Keratinocyte (primary cell): Measurements from ENCODE around the gene HP1BP3. TPM values are rescaled to one million over a fixed set of nuclear protein-coding genes. Genes with fewer than 3 reads are reported as not detected.

Experiments
- DNase-seq: peaks from one replicate; pipeline ENCODE4 v3.0.0-alpha.2; 2011; ENCODE audit warnings: low read depth, missing footprints, low spot score
- FAIRE-seq: peaks from 2 replicates; lab custom pipeline; 2011; peaks lifted over from hg19 to GRCh38; lab: Jason Lieb, UNC
- H2AFZ ChIP-seq: 2 replicates; pipeline ENCODE4 v1.6.0; 2012; ENCODE audit warnings: low read length, control low read depth, inconsistent platforms; ENCODE audit not compliant: control insufficient read depth
- H3K27ac ChIP-seq: 2 replicates; pipeline ENCODE4 v1.5.1; 2011; ENCODE audit warnings: low read length; ENCODE audit not compliant: control insufficient read depth, insufficient read depth
- H3K27me3 ChIP-seq: 3 replicates; pipeline ENCODE4 v1.6.0; 2011; ENCODE audit warnings: low read length; ENCODE audit not compliant: control insufficient read depth, insufficient read depth; ENCODE audit errors: extremely low read depth
- H3K36me3 ChIP-seq, 2 experiments: 2 replicates in 1 of 2; 3 replicates in 1 of 2; pipeline ENCODE4 v1.5.1; 2011; ENCODE audit warnings: low read length in 2 of 2, mild to moderate bottlenecking in 1 of 2; ENCODE audit not compliant: control insufficient read depth in 2 of 2, insufficient read depth in 2 of 2; ENCODE audit errors: extremely low read depth in 1 of 2
- H3K4me1 ChIP-seq: 3 replicates; pipeline ENCODE4 v1.5.1; 2011; ENCODE audit warnings: low read length; ENCODE audit not compliant: control insufficient read depth, insufficient read depth; ENCODE audit errors: extremely low read depth
- H3K4me2 ChIP-seq: 3 replicates; pipeline ENCODE4 v1.6.0; 2011; ENCODE audit warnings: low read depth, low read length; ENCODE audit not compliant: control insufficient read depth, insufficient read depth; ENCODE audit errors: extremely low read depth
- H3K4me3 ChIP-seq, 3 experiments: fragments of 200-600 bp in 1 of 3; sonication (generic) in 1 of 3; 2 replicates in 2 of 3; 3 replicates in 1 of 3; pipeline ENCODE4 v1.5.1; 2011 to 2016; ENCODE audit warnings: low read length in 3 of 3, mild to moderate bottlenecking in 3 of 3, control low read depth in 2 of 3, inconsistent platforms in 1 of 3, low read depth in 1 of 3, mixed read lengths in 1 of 3, mixed run types in 1 of 3, moderate library complexity in 1 of 3; ENCODE audit not compliant: control insufficient read depth in 2 of 3, insufficient read depth in 2 of 3; ENCODE audit errors: extremely low read depth in 1 of 3
- H3K79me2 ChIP-seq: 2 replicates; pipeline ENCODE4 v1.6.0; 2012; ENCODE audit warnings: low read length; ENCODE audit not compliant: control insufficient read depth, insufficient read depth
- H3K9ac ChIP-seq: 3 replicates; pipeline ENCODE4 v1.6.0; 2011; ENCODE audit warnings: low read length; ENCODE audit not compliant: control insufficient read depth, insufficient read depth; ENCODE audit errors: extremely low read depth
- H3K9me1 ChIP-seq: 3 replicates; pipeline ENCODE4 v1.6.0; 2011; ENCODE audit warnings: low read length; ENCODE audit not compliant: control insufficient read depth, insufficient read depth; ENCODE audit errors: extremely low read depth
- H3K9me3 ChIP-seq: 2 replicates; pipeline ENCODE4 v1.5.1; 2012; ENCODE audit warnings: low read depth, low read length; ENCODE audit not compliant: control insufficient read depth
- H4K20me1 ChIP-seq: 3 replicates; pipeline ENCODE4 v1.6.0; 2011; ENCODE audit warnings: low read length; ENCODE audit not compliant: control insufficient read depth, insufficient read depth; ENCODE audit errors: extremely low read depth
- EZH2 ChIP-seq: IDR thresholded peaks from one replicate; pipeline ENCODE4 v1.6.1; 2012; ENCODE audit warnings: inconsistent platforms, mild to moderate bottlenecking, low read length, moderate library complexity
- dilution Hi-C: fragments of 300-500 bp; cut with MboI; formaldehyde crosslinking; loops from one replicate; pipeline ENCODE4 v1.7.0; 2020; ENCODE audit warnings: low sequenced_read_pairs; ENCODE audit not compliant: extremely low pct_ligation_motif_present
- polyA plus RNA-seq, 5 experiments: library from polyadenylated mRNA; depleted of rRNA in 3 of 5; stranded (reverse) in 3 of 5; stranded (forward) in 1 of 5; unstranded in 1 of 5; fragments of >200 nt; gene quantifications; 1 replicate in 1 of 5; 2 replicates in 3 of 5; 3 replicates in 1 of 5; pipeline versions ENCODE4 v1.2.1 to v1.2.3, GENCODE V29; 2011 to 2012; ENCODE audit warnings: missing spikeins in 2 of 5, low read depth in 1 of 5, low replicate concordance in 1 of 5
- TF ChIP-seq, protein P1 (sequence below), 3 experiments: IDR thresholded peaks in 1 of 3; conservative IDR thresholded peaks in 1 of 3; optimal IDR thresholded peaks in 1 of 3; 2 replicates in 2 of 3; 3 replicates in 1 of 3; pipeline versions ENCODE3 to v1.5.1; 2011; ENCODE audit warnings: low read length in 3 of 3, mild to moderate bottlenecking in 3 of 3, moderate library complexity in 2 of 3, control low read depth in 1 of 3, inconsistent platforms in 1 of 3; ENCODE audit not compliant: insufficient read depth in 2 of 3; ENCODE audit errors: extremely low read depth in 1 of 3

Gene HP1BP3
- polyA plus RNA-seq, 1 donor (not counting 4 experiments of a cell fraction or from before 2014, with no cell fraction given) = 148 TPM

DNA sequence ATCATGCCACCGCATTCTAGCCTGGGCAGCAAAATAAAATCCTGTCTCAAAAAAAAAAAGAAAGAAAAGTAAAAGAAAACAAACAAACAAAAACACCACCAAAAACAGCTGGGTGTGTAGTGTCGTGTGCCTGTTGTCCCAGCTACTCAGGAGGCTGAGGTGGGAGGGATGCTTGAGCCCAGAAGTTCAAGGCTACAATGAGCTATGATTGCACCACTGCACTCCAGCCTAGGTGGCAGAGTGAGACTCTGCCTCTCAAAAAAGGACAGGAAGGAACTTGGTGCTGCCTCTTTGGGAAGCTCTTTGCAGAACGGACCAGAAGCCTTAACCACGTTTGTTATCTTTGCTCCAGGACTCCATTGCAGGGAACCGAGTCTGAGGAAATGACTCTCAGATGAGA lies 80.3 kb downstream of the HP1BP3 start:
- Histone ChIP-seq H3K9ac (no peak overlapping the region), H3K4me2 (no peak overlapping the region), H4K20me1 (no peaks in the 10 kb centered on the region), H3K79me2 (no peaks in the 10 kb centered on the region), H2AFZ (no peak overlapping the region), H3K4me3 (no peak overlapping the region), H3K9me1 (no peaks in the 10 kb centered on the region), H3K9me3 (no peaks in the 10 kb centered on the region), H3K27ac (no peak overlapping the region), H3K27me3 (no peaks in the 10 kb centered on the region), H3K36me3 (peaks cover 5 to 33% of the 10 kb centered on the region in 2 experiments), H3K4me1 (no peaks in the 10 kb centered on the region)
- no peak for DNase-seq
- dilution Hi-C loops = no loop called here
- TF ChIP-seq, protein P1, sequence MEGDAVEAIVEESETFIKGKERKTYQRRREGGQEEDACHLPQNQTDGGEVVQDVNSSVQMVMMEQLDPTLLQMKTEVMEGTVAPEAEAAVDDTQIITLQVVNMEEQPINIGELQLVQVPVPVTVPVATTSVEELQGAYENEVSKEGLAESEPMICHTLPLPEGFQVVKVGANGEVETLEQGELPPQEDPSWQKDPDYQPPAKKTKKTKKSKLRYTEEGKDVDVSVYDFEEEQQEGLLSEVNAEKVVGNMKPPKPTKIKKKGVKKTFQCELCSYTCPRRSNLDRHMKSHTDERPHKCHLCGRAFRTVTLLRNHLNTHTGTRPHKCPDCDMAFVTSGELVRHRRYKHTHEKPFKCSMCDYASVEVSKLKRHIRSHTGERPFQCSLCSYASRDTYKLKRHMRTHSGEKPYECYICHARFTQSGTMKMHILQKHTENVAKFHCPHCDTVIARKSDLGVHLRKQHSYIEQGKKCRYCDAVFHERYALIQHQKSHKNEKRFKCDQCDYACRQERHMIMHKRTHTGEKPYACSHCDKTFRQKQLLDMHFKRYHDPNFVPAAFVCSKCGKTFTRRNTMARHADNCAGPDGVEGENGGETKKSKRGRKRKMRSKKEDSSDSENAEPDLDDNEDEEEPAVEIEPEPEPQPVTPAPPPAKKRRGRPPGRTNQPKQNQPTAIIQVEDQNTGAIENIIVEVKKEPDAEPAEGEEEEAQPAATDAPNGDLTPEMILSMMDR (optimal IDR thresholded peaks at IDR 0.05 in 1 of 3, IDR thresholded peaks at IDR 0.05 in 1 of 3, conservative IDR thresholded peaks at IDR 0.05 in 1 of 3; ENCODE audit: extremely low read depth in 1 of 3, insufficient read depth in 2 of 3, low read length in 3 of 3) = no peak
- TF ChIP-seq EZH2 = no peak
- FAIRE-seq = no peak

DNA sequence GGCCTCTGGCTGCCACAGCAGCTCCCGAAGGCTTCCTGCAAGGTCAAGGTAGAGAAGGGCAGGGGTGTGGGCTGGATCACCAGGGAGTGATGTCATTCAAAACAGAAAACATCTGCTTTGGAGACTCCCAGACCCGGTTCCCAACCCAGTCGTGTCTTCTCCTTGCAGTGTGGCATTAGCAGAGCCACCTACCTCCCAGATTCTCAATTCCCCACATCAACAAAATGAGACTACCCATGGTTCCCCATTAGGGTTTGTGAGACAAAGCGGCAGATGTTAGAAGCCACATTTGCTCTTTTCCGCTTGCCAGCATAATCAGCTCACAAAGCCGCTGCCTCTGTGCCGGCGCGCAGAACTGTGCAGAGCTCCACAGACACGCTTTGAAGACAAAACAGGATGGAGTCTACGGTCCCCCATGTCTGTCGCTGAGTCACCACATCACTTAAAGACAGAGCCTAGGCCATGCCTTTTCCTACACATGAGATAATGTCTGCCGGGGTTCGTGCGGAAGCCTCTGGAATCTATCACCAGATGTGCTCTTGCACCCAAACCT lies 81.8 kb downstream of the HP1BP3 start:
- no peaks in the 10 kb centered on the region for H3K79me2 ChIP-seq
- no peak for TF ChIP-seq EZH2
- TF ChIP-seq, protein P1 (optimal IDR thresholded peaks at IDR 0.05 in 1 of 3, IDR thresholded peaks at IDR 0.05 in 1 of 3, conservative IDR thresholded peaks at IDR 0.05 in 1 of 3; ENCODE audit: extremely low read depth in 1 of 3, insufficient read depth in 2 of 3, low read length in 3 of 3) = no peak
- H3K9ac ChIP-seq = no peak overlapping the region
- dilution Hi-C loops = no loop called here
- H3K27ac ChIP-seq = no peak overlapping the region
- H3K27me3 ChIP-seq = no peaks in the 10 kb centered on the region
- DNase-seq (no peak), FAIRE-seq (no peak)
- H3K4me2 ChIP-seq = no peak overlapping the region
- H3K9me1 ChIP-seq = no peaks in the 10 kb centered on the region
- no peaks in the 10 kb centered on the region for H4K20me1 ChIP-seq
- peaks cover 5 to 30% of the 10 kb centered on the region in 2 experiments for H3K36me3 ChIP-seq
- H2AFZ ChIP-seq = no peak overlapping the region
- no peaks in the 10 kb centered on the region for H3K9me3 ChIP-seq
- no peak overlapping the region for H3K4me3 ChIP-seq
- peaks cover 3% of the 10 kb centered on the region for H3K4me1 ChIP-seq
